IMR-90 (cell line): ENCODE results near the gene CAMK2D. TPM values are rescaled to one million over a fixed set of nuclear protein-coding genes. Genes with fewer than 3 reads are reported as not detected.
A peak's percentile ranks its signal among the peaks of the same experiment; 100 is the strongest.

Experiments
- MXI1 ChIP-seq: IDR thresholded peaks from 2 replicates; pipeline ENCODE4 v1.6.1; 2012; ENCODE audit warnings: low read depth, mild to moderate bottlenecking, low read length, moderate library complexity, borderline replicate concordance
- polyA plus RNA-seq, 3 experiments: library from polyadenylated mRNA; depleted of rRNA; stranded (reverse); fragments of >200 nt; gene quantifications; 2 replicates each; pipeline ENCODE4 v1.2.3, GENCODE V29; 2012; ENCODE audit warnings: low replicate concordance in 1 of 3
- total RNA-seq: library from RNA; depleted of rRNA; stranded (reverse); fragments of >200 nt; gene quantifications from 2 replicates; pipeline ENCODE4 v1.2.3, GENCODE V29; 2012
- TF ChIP-seq, protein P1 (sequence below): conservative IDR thresholded peaks from 2 replicates; pipeline ENCODE4 v1.5.1; 2012; ENCODE audit warnings: mild to moderate bottlenecking, low read depth, low read length, improper control_type of control experiment

The CAMK2D gene
- total and polyA plus RNA-seq, 2 of the 4 experiments (the other 2 are of a cell fraction), result 44.6 to 156 TPM

GRCh38 chr4:113762186-113763028 is 869 bp upstream of the CAMK2D start (continued):
- TF ChIP-seq, protein P1, sequence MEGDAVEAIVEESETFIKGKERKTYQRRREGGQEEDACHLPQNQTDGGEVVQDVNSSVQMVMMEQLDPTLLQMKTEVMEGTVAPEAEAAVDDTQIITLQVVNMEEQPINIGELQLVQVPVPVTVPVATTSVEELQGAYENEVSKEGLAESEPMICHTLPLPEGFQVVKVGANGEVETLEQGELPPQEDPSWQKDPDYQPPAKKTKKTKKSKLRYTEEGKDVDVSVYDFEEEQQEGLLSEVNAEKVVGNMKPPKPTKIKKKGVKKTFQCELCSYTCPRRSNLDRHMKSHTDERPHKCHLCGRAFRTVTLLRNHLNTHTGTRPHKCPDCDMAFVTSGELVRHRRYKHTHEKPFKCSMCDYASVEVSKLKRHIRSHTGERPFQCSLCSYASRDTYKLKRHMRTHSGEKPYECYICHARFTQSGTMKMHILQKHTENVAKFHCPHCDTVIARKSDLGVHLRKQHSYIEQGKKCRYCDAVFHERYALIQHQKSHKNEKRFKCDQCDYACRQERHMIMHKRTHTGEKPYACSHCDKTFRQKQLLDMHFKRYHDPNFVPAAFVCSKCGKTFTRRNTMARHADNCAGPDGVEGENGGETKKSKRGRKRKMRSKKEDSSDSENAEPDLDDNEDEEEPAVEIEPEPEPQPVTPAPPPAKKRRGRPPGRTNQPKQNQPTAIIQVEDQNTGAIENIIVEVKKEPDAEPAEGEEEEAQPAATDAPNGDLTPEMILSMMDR, result 0 out of 2 replicates have a peak, but pooled peaks have one; percentile 12
- no peak for TF ChIP-seq MXI1
